OCI-LY1 (cell line): ENCODE results near the gene CHRNA4.

ENCODE experiments used
- H2AFZ ChIP-seq: fragments of 200-600 bp; sonication (generic), shearing (Covaris generic); 2 replicates; pipeline ENCODE4 v1.6.0; 2014; ENCODE audit warnings: antibody characterized with exemption, mild to moderate bottlenecking, low read length
- H3F3A ChIP-seq: fragments of 200-600 bp; sonication (generic), shearing (Covaris generic); 2 replicates; pipeline ENCODE4 v1.6.0; 2014; ENCODE audit warnings: mild to moderate bottlenecking, antibody characterized with exemption, low read length, moderate library complexity; ENCODE audit not compliant: insufficient read depth
- H3K27ac ChIP-seq: fragments of 200-600 bp; sonication (generic); 2 replicates; pipeline ENCODE4 v1.5.1; 2014; ENCODE audit warnings: low read length, mixed run types, mild to moderate bottlenecking, low read depth; ENCODE audit not compliant: poor library complexity, severe bottlenecking
- H3K27me3 ChIP-seq: fragments of 200-600 bp; sonication (generic); 2 replicates; pipeline ENCODE4 v1.6.0; 2014; ENCODE audit warnings: antibody characterized with exemption, mild to moderate bottlenecking, low read length, moderate library complexity; ENCODE audit not compliant: insufficient read depth
- H3K36me3 ChIP-seq: fragments of 200-600 bp; sonication (generic); 2 replicates; pipeline ENCODE4 v1.6.1; 2014; ENCODE audit warnings: mild to moderate bottlenecking, antibody characterized with exemption, low read length, moderate library complexity, mixed read lengths; ENCODE audit not compliant: insufficient read depth
- H3K4me1 ChIP-seq: fragments of 200-600 bp; sonication (generic); 2 replicates; pipeline ENCODE4 v1.5.1; 2014; ENCODE audit warnings: mild to moderate bottlenecking, low read length, moderate library complexity; ENCODE audit not compliant: insufficient read depth, severe bottlenecking
- H3K4me2 ChIP-seq: fragments of 200-600 bp; sonication (generic), shearing (Covaris generic); 2 replicates; pipeline ENCODE4 v1.6.1; 2014; ENCODE audit warnings: low read length
- H3K4me3 ChIP-seq: fragments of 200-600 bp; sonication (generic); 2 replicates; pipeline ENCODE4 v1.5.1; 2014; ENCODE audit warnings: low read length, low read depth, mild to moderate bottlenecking, mixed read lengths; ENCODE audit not compliant: poor library complexity, severe bottlenecking
- H3K79me2 ChIP-seq: fragments of 200-600 bp; shearing (Covaris generic); 2 replicates; pipeline ENCODE4 v1.6.1; 2016; ENCODE audit warnings: mixed run types, low read length, mixed read lengths; ENCODE audit not compliant: insufficient read depth
- H3K9ac ChIP-seq: fragments of 200-600 bp; sonication (generic), shearing (Covaris generic); 2 replicates; pipeline ENCODE4 v1.6.1; 2014; ENCODE audit warnings: mild to moderate bottlenecking, low read length, mixed read lengths
- H3K9me2 ChIP-seq: fragments of 200-600 bp; sonication (generic), shearing (Covaris generic); 2 replicates; pipeline ENCODE4 v1.6.1; 2014; ENCODE audit warnings: low read depth, mild to moderate bottlenecking, low read length, mixed read lengths
- H3K9me3 ChIP-seq: fragments of 200-600 bp; shearing (Covaris generic); 2 replicates; pipeline ENCODE4 v1.6.1; 2014; ENCODE audit warnings: low read length, mixed read lengths
- H4K20me1 ChIP-seq: fragments of 200-600 bp; sonication (generic), shearing (Covaris generic); 2 replicates; pipeline ENCODE4 v1.6.0; 2016; ENCODE audit warnings: mild to moderate bottlenecking, low read length; ENCODE audit not compliant: insufficient read depth
- EZH2 ChIP-seq: fragments of 200-600 bp; sonication (generic), shearing (Covaris generic); IDR thresholded peaks from 2 replicates; pipeline ENCODE4 v1.8.0; 2017; ENCODE audit warnings: borderline replicate concordance, mixed run types, mild to moderate bottlenecking, antibody characterized with exemption, low read length, moderate library complexity, mixed read lengths
- TF ChIP-seq, protein P1 (sequence below): fragments of 200-600 bp; sonication (generic), shearing (Covaris generic); IDR thresholded peaks from 2 replicates; pipeline ENCODE4 v1.5.1; 2017; ENCODE audit warnings: mild to moderate bottlenecking, antibody characterized with exemption, low read length, moderate library complexity, mixed read lengths

The CHRNA4 gene

DNA sequence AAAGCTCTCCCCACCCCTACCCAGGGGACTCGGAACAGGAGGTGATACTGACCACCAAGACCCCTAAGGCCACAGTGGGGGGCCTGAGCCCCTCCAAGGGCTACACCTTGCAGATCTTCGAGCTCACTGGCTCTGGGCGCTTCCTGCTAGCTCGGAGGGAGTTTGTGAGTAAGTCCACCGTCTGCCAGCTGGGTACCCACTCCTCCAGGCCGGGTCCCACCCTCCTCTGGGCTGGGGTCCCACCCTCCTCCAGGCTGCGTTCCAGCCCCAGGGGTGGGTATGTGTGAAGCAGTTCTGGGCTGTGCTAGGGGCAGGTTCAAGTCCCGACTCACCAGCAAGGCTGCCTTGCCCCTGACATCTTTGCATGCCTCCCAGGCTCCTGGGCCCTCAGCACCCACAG, 55.8 kb downstream of the CHRNA4 start:
- no peak overlapping the region for H3K27ac ChIP-seq
- no peaks in the 10 kb centered on the region for H3K79me2 ChIP-seq
- H2AFZ ChIP-seq = no peak overlapping the region
- H3K9me2 ChIP-seq = no peaks in the 10 kb centered on the region
- H3F3A ChIP-seq = no peaks in the 10 kb centered on the region
- H4K20me1 ChIP-seq = no peaks in the 10 kb centered on the region
- TF ChIP-seq, protein P1, sequence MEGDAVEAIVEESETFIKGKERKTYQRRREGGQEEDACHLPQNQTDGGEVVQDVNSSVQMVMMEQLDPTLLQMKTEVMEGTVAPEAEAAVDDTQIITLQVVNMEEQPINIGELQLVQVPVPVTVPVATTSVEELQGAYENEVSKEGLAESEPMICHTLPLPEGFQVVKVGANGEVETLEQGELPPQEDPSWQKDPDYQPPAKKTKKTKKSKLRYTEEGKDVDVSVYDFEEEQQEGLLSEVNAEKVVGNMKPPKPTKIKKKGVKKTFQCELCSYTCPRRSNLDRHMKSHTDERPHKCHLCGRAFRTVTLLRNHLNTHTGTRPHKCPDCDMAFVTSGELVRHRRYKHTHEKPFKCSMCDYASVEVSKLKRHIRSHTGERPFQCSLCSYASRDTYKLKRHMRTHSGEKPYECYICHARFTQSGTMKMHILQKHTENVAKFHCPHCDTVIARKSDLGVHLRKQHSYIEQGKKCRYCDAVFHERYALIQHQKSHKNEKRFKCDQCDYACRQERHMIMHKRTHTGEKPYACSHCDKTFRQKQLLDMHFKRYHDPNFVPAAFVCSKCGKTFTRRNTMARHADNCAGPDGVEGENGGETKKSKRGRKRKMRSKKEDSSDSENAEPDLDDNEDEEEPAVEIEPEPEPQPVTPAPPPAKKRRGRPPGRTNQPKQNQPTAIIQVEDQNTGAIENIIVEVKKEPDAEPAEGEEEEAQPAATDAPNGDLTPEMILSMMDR = no peak
- no peak overlapping the region for H3K4me3 ChIP-seq
- no peak overlapping the region for H3K9ac ChIP-seq
- no peak overlapping the region for H3K4me2 ChIP-seq
- H3K36me3 ChIP-seq = no peaks in the 10 kb centered on the region
- no peaks in the 10 kb centered on the region for H3K4me1 ChIP-seq
- no peaks in the 10 kb centered on the region; the same call in 1 of the 2 replicates for H3K27me3 ChIP-seq
- H3K9me3 ChIP-seq = no peaks in the 10 kb centered on the region

DNA sequence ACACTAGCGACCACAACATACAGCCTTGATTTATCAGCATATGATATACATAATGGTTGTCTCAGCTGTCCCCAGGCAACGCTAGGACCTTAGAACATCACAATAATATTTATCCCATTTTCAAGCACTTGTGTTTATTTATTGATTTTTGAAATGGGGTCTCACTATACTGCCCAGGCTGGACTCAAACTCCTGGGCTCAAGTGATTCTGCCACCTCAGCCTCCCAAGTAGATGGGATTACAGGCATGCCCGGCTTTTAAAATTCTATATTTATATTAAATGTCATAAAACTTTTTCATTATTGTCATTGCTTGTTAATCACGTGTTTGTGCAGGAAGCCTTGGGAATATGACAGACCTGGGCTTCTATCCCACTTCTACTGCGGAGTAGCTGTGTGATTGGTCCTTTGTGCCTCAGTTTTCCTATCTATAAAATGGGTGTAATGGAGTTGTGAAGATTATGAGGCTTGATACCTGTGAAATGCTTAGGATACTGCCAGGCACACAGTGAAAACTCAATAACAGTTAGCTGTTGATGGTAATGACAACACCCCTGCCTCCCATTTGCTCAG, 58.0 kb downstream of the CHRNA4 start:
- H3K4me3 ChIP-seq = no peak overlapping the region
- no peaks in the 10 kb centered on the region for H3K36me3 ChIP-seq
- H3K27ac ChIP-seq = no peak overlapping the region
- no peak overlapping the region for H3K4me2 ChIP-seq
- H3K4me1 ChIP-seq = no peaks in the 10 kb centered on the region
- no peak overlapping the region for H2AFZ ChIP-seq
- no peak for TF ChIP-seq EZH2
- TF ChIP-seq, protein P1 = no peak
- H3K9me3 ChIP-seq = no peaks in the 10 kb centered on the region
- H4K20me1 ChIP-seq = no peaks in the 10 kb centered on the region
- no peak overlapping the region for H3K9ac ChIP-seq
- H3K27me3 ChIP-seq = no peaks in the 10 kb centered on the region; the same call in 1 of the 2 replicates
- H3K9me2 ChIP-seq = no peaks in the 10 kb centered on the region
- H3K79me2 ChIP-seq = no peaks in the 10 kb centered on the region
- H3F3A ChIP-seq = no peaks in the 10 kb centered on the region

DNA sequence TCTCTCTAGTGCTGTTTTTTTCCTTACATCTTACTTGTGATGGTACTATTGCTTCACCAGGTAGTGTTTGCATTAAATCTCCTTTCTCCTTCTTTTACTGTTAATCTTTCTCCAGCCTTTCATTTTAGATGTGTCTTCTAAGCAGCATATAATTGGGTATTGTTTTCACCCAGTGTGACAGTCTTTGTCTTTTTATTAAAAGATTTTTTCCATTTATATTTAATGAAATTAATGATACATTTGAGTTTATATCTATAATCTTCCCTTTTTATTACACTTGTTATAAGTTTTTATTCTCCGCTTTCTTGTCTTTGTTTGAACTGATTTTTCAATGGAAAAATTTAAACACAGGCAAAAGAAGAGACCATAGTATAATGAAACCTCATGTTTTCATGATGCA, 59.5 kb downstream of the CHRNA4 start:
- no peak overlapping the region for H2AFZ ChIP-seq
- H3K4me3 ChIP-seq = no peak overlapping the region
- H3K27ac ChIP-seq = no peak overlapping the region
- H3K9me2 ChIP-seq = no peaks in the 10 kb centered on the region
- no peaks in the 10 kb centered on the region for H3F3A ChIP-seq
- no peaks in the 10 kb centered on the region for H4K20me1 ChIP-seq
- no peaks in the 10 kb centered on the region for H3K4me1 ChIP-seq
- H3K79me2 ChIP-seq = no peaks in the 10 kb centered on the region
- H3K36me3 ChIP-seq = no peaks in the 10 kb centered on the region
- no peak overlapping the region for H3K9ac ChIP-seq
- TF ChIP-seq, protein P1 = no peak
- no peak for TF ChIP-seq EZH2
- H3K27me3 ChIP-seq = no peaks in the 10 kb centered on the region; the same call in 1 of the 2 replicates
- H3K4me2 ChIP-seq = no peak overlapping the region
- no peaks in the 10 kb centered on the region for H3K9me3 ChIP-seq
